ENCODE measurements around the gene ATP8A1.

The ATP8A1 gene

GRCh38 chr4:42626629-42627146, 30.2 kb downstream of the ATP8A1 start:
- DNase-seq (ENCODE audit: low spot score) = no peak

GRCh38 chr4:42625329-42625728, 31.6 kb downstream of the ATP8A1 start:
- DNase-seq (ENCODE audit: low spot score) = no peak

GRCh38 chr4:42624551-42624950, 32.4 kb downstream of the ATP8A1 start:
- DNase-seq (ENCODE audit: low spot score) = no peak

GRCh38 chr4:42618023-42618422, 38.9 kb downstream of the ATP8A1 start:
- DNase-seq (ENCODE audit: low spot score) = no peak

GRCh38 chr4:42617030-42617429, 39.9 kb downstream of the ATP8A1 start:
- no peak for DNase-seq (ENCODE audit: low spot score)

- DNase-seq (ENCODE audit: low spot score) = no peak
Observed at GRCh38 chr4:42616572-42616971, 40.3 kb downstream of the ATP8A1 start.

GRCh38 chr4:42615131-42615763, 41.7 kb downstream of the ATP8A1 start:
- DNase-seq (ENCODE audit: low spot score) = no peak

- no peak for DNase-seq (ENCODE audit: low spot score)
Observed at GRCh38 chr4:42612898-42613297, 44.0 kb downstream of the ATP8A1 start.

GRCh38 chr4:42610941-42611340, 46.0 kb downstream of the ATP8A1 start:
- no peak for DNase-seq (ENCODE audit: low spot score)

- DNase-seq (ENCODE audit: low spot score) = no peak
Observed at GRCh38 chr4:42609051-42609450, 47.9 kb downstream of the ATP8A1 start.

GRCh38 chr4:42608551-42608950, 48.4 kb downstream of the ATP8A1 start:
- DNase-seq (ENCODE audit: low spot score) = no peak

GRCh38 chr4:42607011-42607726, 49.7 kb downstream of the ATP8A1 start:
- DNase-seq (ENCODE audit: low spot score) = no peak

- no peak for DNase-seq (ENCODE audit: low spot score)
Observed at GRCh38 chr4:42605264-42605663, 51.6 kb downstream of the ATP8A1 start.

GRCh38 chr4:42603862-42604261, 53.0 kb downstream of the ATP8A1 start:
- DNase-seq (ENCODE audit: low spot score) = no peak

- no peak for DNase-seq (ENCODE audit: low spot score)
Observed at GRCh38 chr4:42600578-42600977, 56.3 kb downstream of the ATP8A1 start.

- no peak for DNase-seq (ENCODE audit: low spot score)
Observed at GRCh38 chr4:42596918-42597317, 60.0 kb downstream of the ATP8A1 start.

GRCh38 chr4:42594888-42595287, 62.0 kb downstream of the ATP8A1 start:
- DNase-seq (ENCODE audit: low spot score) = no peak

- no peak for DNase-seq (ENCODE audit: low spot score)
Observed at GRCh38 chr4:42588909-42589308, 68.0 kb downstream of the ATP8A1 start.

- DNase-seq (ENCODE audit: low spot score) = no peak
Observed at GRCh38 chr4:42586775-42587174, 70.1 kb downstream of the ATP8A1 start.

- DNase-seq (ENCODE audit: low spot score) = no peak
Observed at GRCh38 chr4:42579903-42580302, 77.0 kb downstream of the ATP8A1 start.

- DNase-seq (ENCODE audit: low spot score) = no peak
Observed at GRCh38 chr4:42578187-42578586, 78.7 kb downstream of the ATP8A1 start.

GRCh38 chr4:42574870-42575430, 82.0 kb downstream of the ATP8A1 start:
- no peak for DNase-seq (ENCODE audit: low spot score)

GRCh38 chr4:42573249-42573648, 83.7 kb downstream of the ATP8A1 start:
- DNase-seq (ENCODE audit: low spot score) = no peak

Measured in SW480 (cell line).